ENCODE measurements around the gene MS4A4A. TPM values are rescaled to one million over a fixed set of nuclear protein-coding genes. Genes with fewer than 3 reads are reported as not detected.
A peak's percentile ranks its signal among the peaks of the same experiment; 100 is the strongest.

The MS4A4A gene
- total RNA-seq: not detected

GRCh38 chr11:60280412-60280811 is at the start of gene MS4A4A:
MS4A4A (plus strand) TSS chr11:60280666; CDS start chr11:60280676, 10 bp downstream.
- Mint-ChIP-seq H3K27ac (no peak within 1 kb of the TSS), H3K36me3 (no peaks in the 10 kb centered on the region), H3K9me3 (no peaks in the 10 kb centered on the region)
- DNase-seq (ENCODE audit: low spot score in 2 of 2) (no peak), ATAC-seq (no peak)

GRCh38 chr11:60230681-60231080 is 49.8 kb upstream of the MS4A4A start:
- ATAC-seq (no peak), DNase-seq (ENCODE audit: low spot score in 2 of 2) (no peak)
- H3K27ac Mint-ChIP-seq: no peak overlapping the region
- no peaks in the 10 kb centered on the region for H3K36me3 Mint-ChIP-seq
- H3K9me3 Mint-ChIP-seq: no peaks in the 10 kb centered on the region

GRCh38 chr11:60235321-60235720 is 45.1 kb upstream of the MS4A4A start:
- Mint-ChIP-seq H3K36me3 (no peaks in the 10 kb centered on the region), H3K9me3 (no peaks in the 10 kb centered on the region), H3K27ac (no peak overlapping the region)
- no peak for DNase-seq (ENCODE audit: low spot score in 2 of 2)
- no peak for ATAC-seq

GRCh38 chr11:60240662-60241061 is 39.8 kb upstream of the MS4A4A start:
- ATAC-seq: no peak

GRCh38 chr11:60241786-60242185 is 38.7 kb upstream of the MS4A4A start:
- Mint-ChIP-seq H3K9me3 (no peaks in the 10 kb centered on the region), H3K27ac (no peak overlapping the region), H3K36me3 (no peaks in the 10 kb centered on the region)

More at GRCh38 chr11:60240662-60241061, 39.8 kb upstream of the MS4A4A start:
- H3K36me3 Mint-ChIP-seq: no peaks in the 10 kb centered on the region
- no peaks in the 10 kb centered on the region for H3K9me3 Mint-ChIP-seq
- no peak overlapping the region for H3K27ac Mint-ChIP-seq
- no peak for DNase-seq (ENCODE audit: low spot score in 2 of 2)

GRCh38 chr11:60242740-60243239 is 37.7 kb upstream of the MS4A4A start, which contains the start of gene MS4A4E:
MS4A4E (minus strand) TSS chr11:60243137; CDS start chr11:60230055, 13,082 bp downstream.
- ATAC-seq: no peak
- H3K27ac Mint-ChIP-seq: no peak within 1 kb of the TSS
- no peaks in the 10 kb centered on the region for H3K9me3 Mint-ChIP-seq

More at GRCh38 chr11:60241786-60242185, 38.7 kb upstream of the MS4A4A start:
- no peak for DNase-seq (ENCODE audit: low spot score in 2 of 2)
- no peak for ATAC-seq

GRCh38 chr11:60251485-60252212 is 28.8 kb upstream of the MS4A4A start:
- no peak for DNase-seq (ENCODE audit: low spot score in 2 of 2)
- no peak for ATAC-seq
- H3K9me3 Mint-ChIP-seq: peaks cover 0 to 6% of the 10 kb centered on the region in 2 donors
- H3K36me3 Mint-ChIP-seq: peaks cover 6 to 7% of the 10 kb centered on the region in 2 donors
- no peak overlapping the region for H3K27ac Mint-ChIP-seq

More at GRCh38 chr11:60242740-60243239, 37.7 kb upstream of the MS4A4A start, which contains the start of gene MS4A4E:
- DNase-seq (ENCODE audit: low spot score in 2 of 2): no peak
- no peaks in the 10 kb centered on the region for H3K36me3 Mint-ChIP-seq

- Mint-ChIP-seq H3K36me3 (peaks cover 6 to 7% of the 10 kb centered on the region in 2 donors), H3K9me3 (peaks cover 0 to 6% of the 10 kb centered on the region in 2 donors), H3K27ac (no peak overlapping the region)
- no peak for ATAC-seq
- no peak for DNase-seq (ENCODE audit: low spot score in 2 of 2)
These were observed 28.0 kb upstream of the MS4A4A start for GRCh38 chr11:60252213-60253108.

GRCh38 chr11:60257956-60258722 is 22.3 kb upstream of the MS4A4A start:
- Mint-ChIP-seq H3K36me3 (peaks cover 6 to 7% of the 10 kb centered on the region in 2 donors), H3K27ac (no peak overlapping the region), H3K9me3 (peaks cover 4 to 11% of the 10 kb centered on the region in 2 donors)
- no peak for ATAC-seq
- no peak for DNase-seq (ENCODE audit: low spot score in 2 of 2)

- no peaks in the 10 kb centered on the region for H3K36me3 Mint-ChIP-seq
- ATAC-seq (no peak), DNase-seq (ENCODE audit: low spot score in 2 of 2) (no peak)
- H3K27ac Mint-ChIP-seq: no peak overlapping the region
- peaks cover 4 to 5% of the 10 kb centered on the region in 2 donors for H3K9me3 Mint-ChIP-seq
These were observed 19.5 kb upstream of the MS4A4A start for GRCh38 chr11:60261014-60261413.

GRCh38 chr11:60263402-60263801 is 17.1 kb upstream of the MS4A4A start:
- Mint-ChIP-seq H3K27ac (no peak overlapping the region), H3K36me3 (no peaks in the 10 kb centered on the region), H3K9me3 (peaks cover 4 to 5% of the 10 kb centered on the region in 2 donors)
- ATAC-seq (no peak), DNase-seq (ENCODE audit: low spot score in 2 of 2) (no peak)

- peaks cover 4 to 5% of the 10 kb centered on the region in 2 donors for H3K9me3 Mint-ChIP-seq
- no peaks in the 10 kb centered on the region for H3K36me3 Mint-ChIP-seq
- DNase-seq (ENCODE audit: low spot score in 2 of 2) (no peak), ATAC-seq (no peak)
- H3K27ac Mint-ChIP-seq: no peak overlapping the region
These were observed 15.8 kb upstream of the MS4A4A start for GRCh38 chr11:60264644-60265043.

- peak in 1 of 2 donors; percentile 46 for DNase-seq (ENCODE audit: low spot score in 2 of 2)
These were observed 14.9 kb upstream of the MS4A4A start for GRCh38 chr11:60265373-60266214.

GRCh38 chr11:60274416-60274815 is 6.0 kb upstream of the MS4A4A start:
- Mint-ChIP-seq H3K9me3 (peaks cover 0 to 7% of the 10 kb centered on the region in 2 donors), H3K27ac (no peak overlapping the region), H3K36me3 (peaks cover 0 to 7% of the 10 kb centered on the region in 2 donors)
- no peak for ATAC-seq
- no peak for DNase-seq (ENCODE audit: low spot score in 2 of 2)

More at GRCh38 chr11:60265373-60266214, 14.9 kb upstream of the MS4A4A start:
- no peaks in the 10 kb centered on the region for H3K36me3 Mint-ChIP-seq
- peak; percentile 20 to 40 for ATAC-seq
- peaks cover 4% of the 10 kb centered on the region in 2 donors for H3K9me3 Mint-ChIP-seq
- H3K27ac Mint-ChIP-seq: no peak overlapping the region

GRCh38 chr11:60281485-60281884 is 1.0 kb downstream of the MS4A4A start:
- no peak for DNase-seq (ENCODE audit: low spot score in 2 of 2)
- no peak overlapping the region for H3K27ac Mint-ChIP-seq
- no peaks in the 10 kb centered on the region for H3K36me3 Mint-ChIP-seq
- no peaks in the 10 kb centered on the region for H3K9me3 Mint-ChIP-seq
- no peak for ATAC-seq
